Spleen (tissue), 7 donors: ENCODE data around the gene TRIOBP.

Source experiments
- POLR2A ChIP-seq, 3 donors: fragments of 450-650 bp; IDR thresholded peaks; one replicate each; pipeline ENCODE4 v1.5.1; 2017; ENCODE audit warnings: antibody characterized with exemption in 3 of 3, mild to moderate bottlenecking in 1 of 3
- POLR2AphosphoS5 ChIP-seq, 3 donors: sonication (generic); formaldehyde crosslinking; IDR thresholded peaks; one replicate each; pipeline ENCODE4 v1.5.1; 2017; ENCODE audit warnings: antibody characterized with exemption in 3 of 3
- TF ChIP-seq, protein P1 (sequence below), 11 experiments: fragments of 200-600 bp in 7 of 11; fragments of 450-650 bp in 4 of 11; sonication (generic) in 4 of 11; IDR thresholded peaks in 8 of 11; conservative IDR thresholded peaks in 3 of 11; 1 replicate in 7 of 11; 2 replicates in 4 of 11; pipeline versions ENCODE4 v1.4.0 to v1.8.0; 2016 to 2021; ENCODE audit warnings: antibody characterized with exemption in 11 of 11, inconsistent platforms in 4 of 11, mild to moderate bottlenecking in 1 of 11
- donor health status: DM: no; HTN: no; CAD: no; lungs with moderate emphysema.
- donor health status: DM: no; HTN: no; CAD: no.
- donor health status: DM: no; HTN: no; CAD: no.

GRCh38 chr22:37765498-37765897 lies 68.7 kb downstream of the TRIOBP start:
- TF ChIP-seq, protein P1, sequence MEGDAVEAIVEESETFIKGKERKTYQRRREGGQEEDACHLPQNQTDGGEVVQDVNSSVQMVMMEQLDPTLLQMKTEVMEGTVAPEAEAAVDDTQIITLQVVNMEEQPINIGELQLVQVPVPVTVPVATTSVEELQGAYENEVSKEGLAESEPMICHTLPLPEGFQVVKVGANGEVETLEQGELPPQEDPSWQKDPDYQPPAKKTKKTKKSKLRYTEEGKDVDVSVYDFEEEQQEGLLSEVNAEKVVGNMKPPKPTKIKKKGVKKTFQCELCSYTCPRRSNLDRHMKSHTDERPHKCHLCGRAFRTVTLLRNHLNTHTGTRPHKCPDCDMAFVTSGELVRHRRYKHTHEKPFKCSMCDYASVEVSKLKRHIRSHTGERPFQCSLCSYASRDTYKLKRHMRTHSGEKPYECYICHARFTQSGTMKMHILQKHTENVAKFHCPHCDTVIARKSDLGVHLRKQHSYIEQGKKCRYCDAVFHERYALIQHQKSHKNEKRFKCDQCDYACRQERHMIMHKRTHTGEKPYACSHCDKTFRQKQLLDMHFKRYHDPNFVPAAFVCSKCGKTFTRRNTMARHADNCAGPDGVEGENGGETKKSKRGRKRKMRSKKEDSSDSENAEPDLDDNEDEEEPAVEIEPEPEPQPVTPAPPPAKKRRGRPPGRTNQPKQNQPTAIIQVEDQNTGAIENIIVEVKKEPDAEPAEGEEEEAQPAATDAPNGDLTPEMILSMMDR (IDR thresholded peaks at IDR 0.05 in 8 of 11, conservative IDR thresholded peaks at IDR 0.05 in 3 of 11), result no peak
- no peak for TF ChIP-seq POLR2A (IDR thresholded peaks at IDR 0.05)
- no peak for TF ChIP-seq POLR2AphosphoS5 (IDR thresholded peaks at IDR 0.05)
